ENCODE results near the gene ATXN10. TPM values are rescaled to one million over a fixed set of nuclear protein-coding genes. Genes with fewer than 3 reads are reported as not detected.
A peak's percentile ranks its signal among the peaks of the same experiment; 100 is the strongest.
"Not testable (repeated sequence)": the region's sequence is repeated elsewhere in the genome, so short reads cannot be mapped to it uniquely, and the experiment has no call there.

Gene ATXN10
- total RNA-seq, 1 experiment from 2014 or later, result 176 TPM

GRCh38 chr22:45710469-45710868 lies 38.8 kb downstream of the ATXN10 start:
- no peaks in the 10 kb centered on the region for H3K27me3 ChIP-seq
- no peak overlapping the region for H3K4me3 ChIP-seq
- H3K36me3 ChIP-seq, result peaks cover 75% of the 10 kb centered on the region
- 0 out of 2 replicates have a peak, but pooled peaks cover 2% of the 10 kb centered on the region for H3K9me3 ChIP-seq
- no peak for DNase-seq

- DNase-seq, H3K4me3 ChIP-seq, H3K27me3 ChIP-seq, H3K9me3 ChIP-seq: not testable (repeated sequence)
- peaks cover 64% of the 10 kb centered on the region for H3K36me3 ChIP-seq
Observed at GRCh38 chr22:45714390-45714789, 42.8 kb downstream of the ATXN10 start.

- H3K36me3 ChIP-seq, result peaks cover 76% of the 10 kb centered on the region
Observed at GRCh38 chr22:45717789-45718188, 46.2 kb downstream of the ATXN10 start.

GRCh38 chr22:45718391-45718790 lies 46.8 kb downstream of the ATXN10 start:
- Histone ChIP-seq H3K36me3 (peaks cover 74% of the 10 kb centered on the region), H3K27me3 (no peaks in the 10 kb centered on the region), H3K9me3 (no peaks in the 10 kb centered on the region), H3K4me3 (no peak overlapping the region)
- DNase-seq, result no peak

More at GRCh38 chr22:45717789-45718188, 46.2 kb downstream of the ATXN10 start:
- Histone ChIP-seq H3K4me3 (no peak overlapping the region), H3K27me3 (no peaks in the 10 kb centered on the region), H3K9me3 (no peaks in the 10 kb centered on the region)
- no peak for DNase-seq

- peaks cover 59% of the 10 kb centered on the region for H3K36me3 ChIP-seq
- no peak for DNase-seq
- H3K27me3 ChIP-seq, result no peaks in the 10 kb centered on the region
- no peaks in the 10 kb centered on the region for H3K9me3 ChIP-seq
- no peak overlapping the region for H3K4me3 ChIP-seq
Observed at GRCh38 chr22:45720839-45721378, 49.3 kb downstream of the ATXN10 start.

- DNase-seq, result no peak
- Histone ChIP-seq H3K4me3 (no peak overlapping the region), H3K9me3 (no peaks in the 10 kb centered on the region), H3K36me3 (peaks cover 55% of the 10 kb centered on the region), H3K27me3 (no peaks in the 10 kb centered on the region)
Observed at GRCh38 chr22:45722006-45722405, 50.4 kb downstream of the ATXN10 start.

GRCh38 chr22:45726081-45726480 lies 54.4 kb downstream of the ATXN10 start:
- DNase-seq, result no peak
- Histone ChIP-seq H3K9me3 (no peaks in the 10 kb centered on the region), H3K27me3 (no peaks in the 10 kb centered on the region), H3K4me3 (no peak overlapping the region), H3K36me3 (peaks cover 67% of the 10 kb centered on the region)

GRCh38 chr22:45731041-45731797 lies 59.6 kb downstream of the ATXN10 start:
- DNase-seq, result peak; percentile 9
- Histone ChIP-seq H3K27me3 (no peaks in the 10 kb centered on the region), H3K36me3 (peaks cover 73% of the 10 kb centered on the region), H3K9me3 (no peaks in the 10 kb centered on the region), H3K4me3 (no peak overlapping the region)

GRCh38 chr22:45731798-45732495 lies 60.3 kb downstream of the ATXN10 start:
- peaks cover 77% of the 10 kb centered on the region for H3K36me3 ChIP-seq
- no peak overlapping the region for H3K4me3 ChIP-seq
- DNase-seq, result peak; percentile 11

GRCh38 chr22:45735273-45735672 lies 63.6 kb downstream of the ATXN10 start:
- Histone ChIP-seq H3K9me3 (no peaks in the 10 kb centered on the region; the same call in 1 of the 2 replicates), H3K4me3 (no peak overlapping the region), H3K36me3 (peaks cover 76% of the 10 kb centered on the region), H3K27me3 (no peaks in the 10 kb centered on the region)
- DNase-seq, result no peak

More at GRCh38 chr22:45731798-45732495, 60.3 kb downstream of the ATXN10 start:
- H3K9me3 ChIP-seq, result no peaks in the 10 kb centered on the region
- no peaks in the 10 kb centered on the region for H3K27me3 ChIP-seq

- H3K27me3 ChIP-seq, result no peaks in the 10 kb centered on the region
- H3K9me3 ChIP-seq, result no peaks in the 10 kb centered on the region; the same call in 1 of the 2 replicates
- DNase-seq, result no peak
- H3K4me3 ChIP-seq, result no peak overlapping the region
- peaks cover 82% of the 10 kb centered on the region for H3K36me3 ChIP-seq
Observed at GRCh38 chr22:45738206-45738605, 66.6 kb downstream of the ATXN10 start.

GRCh38 chr22:45740236-45740635 lies 68.6 kb downstream of the ATXN10 start:
- Histone ChIP-seq H3K27me3 (no peaks in the 10 kb centered on the region), H3K9me3 (no peaks in the 10 kb centered on the region; the same call in 1 of the 2 replicates), H3K4me3 (no peak overlapping the region), H3K36me3 (peaks cover 92% of the 10 kb centered on the region)
- DNase-seq, result no peak

GRCh38 chr22:45742866-45743450 lies 71.3 kb downstream of the ATXN10 start:
- DNase-seq, result peak; percentile 45
- peaks cover 84% of the 10 kb centered on the region for H3K36me3 ChIP-seq

GRCh38 chr22:45743687-45744086 lies 72.1 kb downstream of the ATXN10 start:
- H3K36me3 ChIP-seq, result peaks cover 82% of the 10 kb centered on the region
- H3K27me3 ChIP-seq, result no peaks in the 10 kb centered on the region
- no peak overlapping the region for H3K4me3 ChIP-seq
- peak; percentile 34 for DNase-seq
- no peaks in the 10 kb centered on the region; the same call in 1 of the 2 replicates for H3K9me3 ChIP-seq

More at GRCh38 chr22:45742866-45743450, 71.3 kb downstream of the ATXN10 start:
- Histone ChIP-seq H3K4me3 (no peak overlapping the region), H3K9me3 (no peaks in the 10 kb centered on the region; the same call in 1 of the 2 replicates), H3K27me3 (no peaks in the 10 kb centered on the region)

- H3K9me3 ChIP-seq, result no peaks in the 10 kb centered on the region
- no peak for DNase-seq
- H3K27me3 ChIP-seq, result no peaks in the 10 kb centered on the region
- no peak overlapping the region for H3K4me3 ChIP-seq
- peaks cover 77% of the 10 kb centered on the region for H3K36me3 ChIP-seq
Observed at GRCh38 chr22:45744442-45744841, 72.8 kb downstream of the ATXN10 start.

GRCh38 chr22:45750626-45751025 lies 79.0 kb downstream of the ATXN10 start:
- DNase-seq, result no peak
- H3K4me3 ChIP-seq, result no peak overlapping the region
- no peaks in the 10 kb centered on the region for H3K27me3 ChIP-seq
- H3K36me3 ChIP-seq, result peaks cover 51% of the 10 kb centered on the region
- H3K9me3 ChIP-seq, result no peaks in the 10 kb centered on the region

- peaks cover 58% of the 10 kb centered on the region for H3K36me3 ChIP-seq
- no peak overlapping the region for H3K4me3 ChIP-seq
- no peaks in the 10 kb centered on the region for H3K27me3 ChIP-seq
- no peaks in the 10 kb centered on the region for H3K9me3 ChIP-seq
- DNase-seq, result no peak
Observed at GRCh38 chr22:45752036-45752435, 80.4 kb downstream of the ATXN10 start.

Data from MG63 (cell line).